ENCODE measurements around the gene PCK1.

DNA sequence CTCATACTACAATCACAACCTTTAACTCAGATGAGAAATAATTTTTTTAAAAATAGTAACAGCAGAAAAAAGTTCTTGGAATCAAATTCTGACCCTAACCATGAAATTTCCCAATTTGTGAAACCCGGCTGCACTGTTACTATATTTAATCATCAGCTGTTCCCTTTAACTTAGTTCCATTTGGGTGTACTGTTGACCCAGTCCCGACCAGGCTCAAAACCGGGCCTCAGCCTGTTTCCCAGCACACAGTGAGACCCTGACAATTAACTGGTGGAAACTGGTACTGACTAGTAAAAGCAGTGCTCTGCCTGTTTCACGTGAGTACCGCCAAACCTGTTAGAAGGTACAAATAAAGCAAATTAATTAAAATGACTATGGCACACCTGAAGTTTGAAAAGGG, 43.0 kb upstream of the PCK1 start:
- no peak for TF ChIP-seq CTCF (IDR thresholded peaks at IDR 0.05 in 4 of 5, conservative IDR thresholded peaks at IDR 0.05 in 1 of 5)
- no peak for TF ChIP-seq POLR2A (IDR thresholded peaks at IDR 0.05)

All from gastrocnemius medialis (tissue), 4 donors.